ENCODE results near the gene CORIN.

Gene CORIN

GRCh38 chr4:47824840-47825239, 13.0 kb downstream of the CORIN start:
- TF ChIP-seq, protein P1, sequence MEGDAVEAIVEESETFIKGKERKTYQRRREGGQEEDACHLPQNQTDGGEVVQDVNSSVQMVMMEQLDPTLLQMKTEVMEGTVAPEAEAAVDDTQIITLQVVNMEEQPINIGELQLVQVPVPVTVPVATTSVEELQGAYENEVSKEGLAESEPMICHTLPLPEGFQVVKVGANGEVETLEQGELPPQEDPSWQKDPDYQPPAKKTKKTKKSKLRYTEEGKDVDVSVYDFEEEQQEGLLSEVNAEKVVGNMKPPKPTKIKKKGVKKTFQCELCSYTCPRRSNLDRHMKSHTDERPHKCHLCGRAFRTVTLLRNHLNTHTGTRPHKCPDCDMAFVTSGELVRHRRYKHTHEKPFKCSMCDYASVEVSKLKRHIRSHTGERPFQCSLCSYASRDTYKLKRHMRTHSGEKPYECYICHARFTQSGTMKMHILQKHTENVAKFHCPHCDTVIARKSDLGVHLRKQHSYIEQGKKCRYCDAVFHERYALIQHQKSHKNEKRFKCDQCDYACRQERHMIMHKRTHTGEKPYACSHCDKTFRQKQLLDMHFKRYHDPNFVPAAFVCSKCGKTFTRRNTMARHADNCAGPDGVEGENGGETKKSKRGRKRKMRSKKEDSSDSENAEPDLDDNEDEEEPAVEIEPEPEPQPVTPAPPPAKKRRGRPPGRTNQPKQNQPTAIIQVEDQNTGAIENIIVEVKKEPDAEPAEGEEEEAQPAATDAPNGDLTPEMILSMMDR (IDR thresholded peaks at IDR 0.05; ENCODE audit: insufficient read depth, missing control alignments) = no peak

GRCh38 chr4:47819178-47819577, 18.7 kb downstream of the CORIN start:
- DNase-seq (ENCODE audit: insufficient read length, low spot score) (no peak), FAIRE-seq (no peak)
- TF ChIP-seq, protein P1 (IDR thresholded peaks at IDR 0.05; ENCODE audit: insufficient read depth, missing control alignments) = no peak

More at GRCh38 chr4:47824840-47825239, 13.0 kb downstream of the CORIN start:
- no peak for DNase-seq (ENCODE audit: insufficient read length, low spot score)
- FAIRE-seq = no peak

GRCh38 chr4:47817275-47817674, 20.6 kb downstream of the CORIN start:
- FAIRE-seq = no peak
- no peak for DNase-seq (ENCODE audit: insufficient read length, low spot score)
- TF ChIP-seq, protein P1 (IDR thresholded peaks at IDR 0.05; ENCODE audit: insufficient read depth, missing control alignments) = no peak

DNA sequence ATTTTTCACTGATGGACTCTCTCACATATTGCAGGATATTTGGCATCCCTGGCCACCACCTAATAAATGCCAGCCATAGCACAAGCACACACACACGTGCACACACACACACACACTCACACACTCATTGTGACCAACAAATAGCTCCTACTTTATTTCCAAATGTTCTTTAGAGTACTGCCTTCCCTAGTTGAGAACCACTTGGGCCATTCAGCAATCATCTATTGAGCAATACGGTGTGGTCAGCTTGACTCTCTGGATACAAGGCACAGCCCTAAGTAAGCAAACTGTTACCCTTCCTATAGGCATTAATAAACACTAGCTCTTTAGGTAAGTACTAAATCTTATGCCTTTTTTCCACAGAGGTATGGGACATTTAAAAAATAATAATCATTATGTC, 21.1 kb downstream of the CORIN start:
- TF ChIP-seq, protein P1 (IDR thresholded peaks at IDR 0.05; ENCODE audit: insufficient read depth, missing control alignments) = no peak
- FAIRE-seq (no peak), DNase-seq (ENCODE audit: insufficient read length, low spot score) (no peak)

DNA sequence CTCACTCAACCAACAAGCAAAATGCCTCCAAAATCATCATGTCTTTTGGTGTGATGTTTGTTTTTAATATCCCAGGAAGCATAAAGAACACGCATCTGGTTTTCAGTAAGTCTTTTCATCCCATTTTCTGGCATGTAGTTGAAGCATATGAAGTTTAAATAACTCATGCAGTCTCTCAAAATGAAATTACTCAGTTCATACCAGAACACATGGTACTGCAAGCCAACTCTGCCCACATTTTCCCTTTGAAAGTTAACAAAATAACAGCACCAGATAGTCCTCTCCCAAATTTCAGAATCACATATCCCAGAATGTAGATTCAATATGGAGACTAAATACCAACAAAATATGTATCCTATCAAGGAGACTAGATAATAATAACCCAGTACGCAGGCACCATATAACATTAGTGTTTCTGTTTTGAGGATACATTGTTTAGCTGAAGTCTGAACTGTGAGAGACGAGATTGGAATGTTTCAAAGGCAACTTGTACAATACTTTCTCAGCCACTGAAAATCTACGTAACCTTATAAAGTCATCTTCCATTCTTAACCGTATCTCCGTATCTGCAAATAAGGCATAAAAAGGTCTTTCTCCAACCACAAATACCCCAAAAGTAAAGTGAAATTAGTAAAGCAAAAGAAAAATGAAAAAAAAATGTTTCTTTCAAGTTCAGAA, 23.1 kb downstream of the CORIN start:
- TF ChIP-seq, protein P1 (IDR thresholded peaks at IDR 0.05; ENCODE audit: insufficient read depth, missing control alignments) = no peak
- FAIRE-seq (no peak), DNase-seq (ENCODE audit: insufficient read length, low spot score) (no peak)

- FAIRE-seq = no peak
- DNase-seq (ENCODE audit: insufficient read length, low spot score) = no peak
- TF ChIP-seq, protein P1 (IDR thresholded peaks at IDR 0.05; ENCODE audit: insufficient read depth, missing control alignments) = no peak
Measured at GRCh38 chr4:47809654-47810203, 28.1 kb downstream of the CORIN start.

DNA sequence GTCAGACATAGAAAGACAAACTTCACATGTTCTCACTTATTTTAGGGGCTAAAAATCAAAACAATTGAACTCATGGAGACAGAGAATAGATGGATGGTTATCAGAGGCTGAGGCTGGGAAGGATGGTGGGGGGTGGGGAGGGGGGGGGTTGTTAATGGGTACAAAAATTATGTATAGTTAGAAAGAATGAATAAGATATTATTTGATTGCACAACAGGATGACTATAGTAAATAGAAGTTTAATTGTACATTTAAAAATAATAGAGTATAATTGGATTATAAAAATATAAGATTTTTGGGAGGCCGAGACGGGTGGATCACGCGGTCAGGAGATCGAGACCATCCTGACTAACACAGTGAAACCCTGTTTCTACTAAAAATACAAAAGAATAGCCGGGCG, 33.3 kb downstream of the CORIN start:
- TF ChIP-seq, protein P1 (IDR thresholded peaks at IDR 0.05; ENCODE audit: insufficient read depth, missing control alignments) = no peak

More for the DNA sequence above, 33.3 kb downstream of the CORIN start:
- FAIRE-seq (no peak), DNase-seq (ENCODE audit: insufficient read length, low spot score) (no peak)
